DOHH2 (cell line): ENCODE results near the gene KCP.
A peak's percentile ranks its signal among the peaks of the same experiment; 100 is the strongest.

Experiments
- CTCF ChIP-seq: fragments of 200-600 bp; sonication (generic); IDR thresholded peaks from one replicate; pipeline ENCODE4 v1.5.1; 2014; ENCODE audit warnings: antibody characterized with exemption, mild to moderate bottlenecking, low read depth, low read length; ENCODE audit not compliant: poor library complexity, severe bottlenecking
- EZH2phosphoT487 ChIP-seq: fragments of 200-600 bp; sonication (generic); IDR thresholded peaks from 2 replicates; pipeline ENCODE4 v1.6.1; 2017; ENCODE audit warnings: borderline replicate concordance, mild to moderate bottlenecking, antibody characterized with exemption, low read length, moderate library complexity, mixed read lengths

DNA sequence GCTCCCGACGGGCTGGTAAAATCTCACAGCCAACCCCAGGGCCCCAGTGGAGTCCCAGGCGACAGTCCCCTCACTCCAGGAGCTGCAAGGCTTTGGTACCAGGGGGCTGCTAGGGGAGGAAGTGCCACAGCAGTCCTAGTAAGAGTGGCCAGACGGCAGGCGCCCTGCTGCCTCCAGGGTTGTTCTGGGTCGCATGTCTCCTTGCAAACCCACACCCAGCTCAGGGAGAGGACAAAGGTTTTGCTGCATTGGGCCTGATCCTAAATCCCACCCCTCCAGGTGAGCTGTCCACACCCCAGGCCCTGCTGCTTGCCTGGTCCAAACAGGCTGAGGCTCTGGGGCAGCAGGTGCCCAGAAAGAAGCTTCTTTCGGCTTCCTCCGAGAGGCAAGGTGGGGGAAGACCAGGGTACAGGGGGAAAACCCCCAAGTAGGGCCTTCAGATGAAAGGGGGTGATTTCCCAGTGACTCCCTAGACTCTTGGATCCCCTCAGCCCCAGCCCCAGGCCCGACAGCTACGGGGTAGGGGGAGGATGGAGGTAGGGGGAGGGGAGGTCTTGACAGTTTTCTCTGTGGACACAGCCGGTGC lies 4.2 kb upstream of the KCP start:
- TF ChIP-seq CTCF (no peak), EZH2phosphoT487 (peak; percentile 82; the same call in 1 of the 2 replicates)
